ENCODE measurements around the gene WDR91. TPM values are rescaled to one million over a fixed set of nuclear protein-coding genes. Genes with fewer than 3 reads are reported as not detected.

Gene WDR91
- total RNA-seq, 1 donor from 2014 or later = 5.5 TPM

DNA sequence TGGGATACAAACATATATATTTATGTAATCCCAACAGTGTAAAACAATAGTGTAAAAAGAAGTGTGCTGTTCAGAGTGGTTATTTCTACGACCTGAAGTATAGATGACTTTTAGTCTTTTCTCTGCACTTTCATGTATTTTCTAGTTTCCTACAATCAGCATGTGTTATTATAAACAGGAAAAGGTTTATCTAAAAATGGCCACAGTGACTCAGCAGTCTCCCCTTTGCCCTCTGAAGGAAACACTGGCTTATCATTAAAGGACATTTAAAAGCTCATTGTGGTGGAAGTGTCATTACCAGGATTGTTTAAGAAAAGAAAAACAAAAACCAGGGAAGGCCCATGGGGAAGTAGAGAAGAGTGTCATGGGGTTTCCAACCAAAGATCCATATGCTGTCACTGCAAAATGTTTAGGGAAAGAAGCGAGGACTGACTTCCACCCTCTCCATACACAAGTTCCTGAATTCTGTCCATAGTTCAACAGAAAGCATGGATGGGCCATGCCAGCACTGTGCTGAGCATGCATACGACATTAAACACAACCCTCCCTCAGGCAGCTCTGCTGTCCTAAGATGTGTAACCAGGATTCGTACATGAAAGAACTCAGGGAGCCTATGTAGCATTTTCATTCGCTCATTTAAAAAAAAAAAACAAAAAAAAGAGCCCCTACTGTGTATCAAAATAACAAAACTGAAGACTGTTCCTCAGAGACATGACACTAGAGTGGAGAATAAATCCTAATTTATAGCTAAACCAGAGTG lies 51.0 kb downstream of the WDR91 start:
- Mint-ChIP-seq H3K9me3 (ENCODE audit: unreplicated experiment) (peaks cover 17% of the 10 kb centered on the region), H3K4me3 (ENCODE audit: unreplicated experiment) (peak overlapping the region; percentile 40)
- H2AFZ ChIP-seq (ENCODE audit: low read depth, low read length) = no peak overlapping the region

DNA sequence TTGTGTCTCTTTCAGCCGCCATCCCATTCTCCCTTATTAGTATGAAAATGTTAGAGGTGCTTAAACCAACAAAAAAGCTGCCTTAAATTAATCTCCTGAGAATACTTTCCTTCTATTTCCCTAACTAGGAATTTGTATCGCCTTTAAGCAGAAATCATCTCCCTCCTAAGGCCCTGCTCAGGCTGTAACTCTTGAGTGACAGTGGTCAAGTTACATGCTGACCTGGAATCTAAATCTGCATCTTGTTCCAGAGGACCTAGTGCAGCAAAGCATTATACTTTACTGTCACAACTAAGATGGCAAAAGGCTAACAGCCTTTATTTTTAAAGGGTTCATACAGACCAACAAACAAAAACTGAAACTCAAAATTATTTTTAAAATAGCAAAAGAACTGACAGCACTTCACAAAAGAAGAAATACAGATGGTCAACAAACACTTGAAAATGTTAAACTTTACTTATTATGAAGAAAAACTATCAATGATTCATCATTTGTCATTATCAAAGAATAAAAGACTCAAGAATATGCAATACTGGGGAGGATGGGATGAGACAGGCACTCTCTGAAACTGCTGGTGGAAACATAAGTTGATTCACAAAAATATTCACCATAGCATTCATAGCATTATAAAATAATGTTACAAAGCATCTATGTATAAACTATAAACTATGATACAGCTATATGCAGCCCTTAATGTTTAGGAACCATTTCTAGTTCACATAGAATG lies 51.8 kb downstream of the WDR91 start:
- peaks cover 26% of the 10 kb centered on the region for H3K36me3 Mint-ChIP-seq (ENCODE audit: low read depth, unreplicated experiment)
- H3K27me3 Mint-ChIP-seq (ENCODE audit: low read depth, unreplicated experiment) = no peaks in the 10 kb centered on the region
- no peak for TF ChIP-seq EZH2 (IDR thresholded peaks at IDR 0.05; ENCODE audit: insufficient read depth, low read length)
- TF ChIP-seq, protein P1, sequence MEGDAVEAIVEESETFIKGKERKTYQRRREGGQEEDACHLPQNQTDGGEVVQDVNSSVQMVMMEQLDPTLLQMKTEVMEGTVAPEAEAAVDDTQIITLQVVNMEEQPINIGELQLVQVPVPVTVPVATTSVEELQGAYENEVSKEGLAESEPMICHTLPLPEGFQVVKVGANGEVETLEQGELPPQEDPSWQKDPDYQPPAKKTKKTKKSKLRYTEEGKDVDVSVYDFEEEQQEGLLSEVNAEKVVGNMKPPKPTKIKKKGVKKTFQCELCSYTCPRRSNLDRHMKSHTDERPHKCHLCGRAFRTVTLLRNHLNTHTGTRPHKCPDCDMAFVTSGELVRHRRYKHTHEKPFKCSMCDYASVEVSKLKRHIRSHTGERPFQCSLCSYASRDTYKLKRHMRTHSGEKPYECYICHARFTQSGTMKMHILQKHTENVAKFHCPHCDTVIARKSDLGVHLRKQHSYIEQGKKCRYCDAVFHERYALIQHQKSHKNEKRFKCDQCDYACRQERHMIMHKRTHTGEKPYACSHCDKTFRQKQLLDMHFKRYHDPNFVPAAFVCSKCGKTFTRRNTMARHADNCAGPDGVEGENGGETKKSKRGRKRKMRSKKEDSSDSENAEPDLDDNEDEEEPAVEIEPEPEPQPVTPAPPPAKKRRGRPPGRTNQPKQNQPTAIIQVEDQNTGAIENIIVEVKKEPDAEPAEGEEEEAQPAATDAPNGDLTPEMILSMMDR (IDR thresholded peaks at IDR 0.05; ENCODE audit: insufficient read depth, low read depth, low read length) = no peak
- Histone ChIP-seq H3K4me3 (ENCODE audit: insufficient read depth, low read depth, low read length) (no peak overlapping the region), H3K9ac (ENCODE audit: low read length) (no peak overlapping the region), H3K9me3 (ENCODE audit: insufficient read depth, low read depth, low read length) (no peaks in the 10 kb centered on the region), H2AFZ (ENCODE audit: low read depth, low read length) (no peak overlapping the region), H4K20me1 (ENCODE audit: insufficient read depth, low read length) (no peaks in the 10 kb centered on the region), H3K79me2 (ENCODE audit: insufficient read depth, low read length) (no peaks in the 10 kb centered on the region), H3K27ac (ENCODE audit: low read depth, low read length) (no peak overlapping the region), H3K4me2 (ENCODE audit: low read length) (peak overlapping the region; percentile 35), H3K36me3 (ENCODE audit: insufficient read depth, low read length) (peaks cover 2% of the 10 kb centered on the region), H3K27me3 (ENCODE audit: insufficient read depth, low read length) (no peaks in the 10 kb centered on the region), H3K4me1 (ENCODE audit: insufficient read depth, low read length) (peaks cover 6% of the 10 kb centered on the region)
- FAIRE-seq = no peak
- peaks cover 21% of the 10 kb centered on the region for H3K4me1 Mint-ChIP-seq (ENCODE audit: low read depth, unreplicated experiment)
- DNase-seq (ENCODE audit: low read depth) = no peak
- peak overlapping the region; percentile 43 for H3K27ac Mint-ChIP-seq (ENCODE audit: unreplicated experiment)
- peaks cover 17% of the 10 kb centered on the region for H3K9me3 Mint-ChIP-seq (ENCODE audit: unreplicated experiment)
- H3K4me3 Mint-ChIP-seq (ENCODE audit: unreplicated experiment) = no peak overlapping the region

More for the DNA sequence above, 51.0 kb downstream of the WDR91 start:
- Mint-ChIP-seq H3K36me3 (ENCODE audit: low read depth, unreplicated experiment) (peaks cover 28% of the 10 kb centered on the region), H3K27me3 (ENCODE audit: low read depth, unreplicated experiment) (no peaks in the 10 kb centered on the region), H3K27ac (ENCODE audit: unreplicated experiment) (peak overlapping the region; percentile 73), H3K4me1 (ENCODE audit: low read depth, unreplicated experiment) (peaks cover 21% of the 10 kb centered on the region)
- Histone ChIP-seq H3K9me3 (ENCODE audit: insufficient read depth, low read depth, low read length) (no peaks in the 10 kb centered on the region), H3K4me1 (ENCODE audit: insufficient read depth, low read length) (peaks cover 6% of the 10 kb centered on the region), H3K4me2 (ENCODE audit: low read length) (peak overlapping the region; percentile 35), H3K27ac (ENCODE audit: low read depth, low read length) (no peak overlapping the region), H3K9ac (ENCODE audit: low read length) (no peak overlapping the region), H3K4me3 (ENCODE audit: insufficient read depth, low read depth, low read length) (no peak overlapping the region), H3K36me3 (ENCODE audit: insufficient read depth, low read length) (peaks cover 2% of the 10 kb centered on the region), H4K20me1 (ENCODE audit: insufficient read depth, low read length) (no peaks in the 10 kb centered on the region), H3K27me3 (ENCODE audit: insufficient read depth, low read length) (no peaks in the 10 kb centered on the region), H3K79me2 (ENCODE audit: insufficient read depth, low read length) (no peaks in the 10 kb centered on the region)
- FAIRE-seq (no peak), DNase-seq (ENCODE audit: low read depth) (peak; percentile 33)
- no peak for TF ChIP-seq EZH2 (IDR thresholded peaks at IDR 0.05; ENCODE audit: insufficient read depth, low read length)
- TF ChIP-seq, protein P1 (IDR thresholded peaks at IDR 0.05; ENCODE audit: insufficient read depth, low read depth, low read length) = no peak

Data from astrocyte (in vitro differentiated cells and primary cell).